Body of pancreas (tissue), 4 donors: Measurements from ENCODE around the gene LAMA4. TPM values are rescaled to one million over a fixed set of nuclear protein-coding genes. Genes with fewer than 3 reads are reported as not detected.

Source experiments
- ATAC-seq: fragments of 150-250 bp; one replicate; pipeline ENCODE4 v1.9.1; 2016
- DNase-seq, 4 donors: peaks; one replicate each; pipeline ENCODE4 v3.0.0-alpha.2; 2019
- H3K27ac ChIP-seq, 4 donors: fragments of 200-600 bp; sonication (generic); 1 replicate in 3 of 4; 2 replicates in 1 of 4; pipeline versions ENCODE4 v1.5.1 to v1.6.1; 2016 to 2019; ENCODE audit warnings: mild to moderate bottlenecking in 1 of 4, mixed read lengths in 1 of 4, moderate library complexity in 1 of 4
- H3K27me3 ChIP-seq, 2 donors: fragments of 200-600 bp; sonication (generic); one replicate each; pipeline ENCODE4 v1.6.0; 2016; ENCODE audit warnings: mild to moderate bottlenecking in 1 of 2
- H3K36me3 ChIP-seq, 2 donors: fragments of 200-600 bp; sonication (generic); replicated peaks in 1 of 2; 2 replicates each; pipeline ENCODE4 v1.5.1; 2016; ENCODE audit warnings: low read depth in 2 of 2; ENCODE audit not compliant: insufficient read depth in 1 of 2
- H3K4me1 ChIP-seq: fragments of 200-600 bp; sonication (generic); one replicate; pipeline ENCODE4 v1.6.0; 2016
- H3K4me3 ChIP-seq, 2 donors: fragments of 200-600 bp; sonication (generic); 1 replicate in 1 of 2; 2 replicates in 1 of 2; pipeline ENCODE4 v1.5.1; 2016 to 2019
- H3K9me3 ChIP-seq, 3 donors: fragments of 200-600 bp; sonication (generic); 1 replicate in 2 of 3; 2 replicates in 1 of 3; pipeline ENCODE4 v1.5.1; 2016
- POLR2A ChIP-seq, 3 donors: fragments of 450-650 bp; IDR thresholded peaks; one replicate each; pipeline ENCODE4 v1.6.1; 2016; ENCODE audit warnings: antibody characterized with exemption in 3 of 3, mild to moderate bottlenecking in 2 of 3
- WGBS, 2 donors: methylation state at CpG; one replicate each; pipeline ENCODE4 v1.1.5; 2017; 5-methylcytosine and 5-hydroxymethylcytosine counted together
- intact Hi-C: fragments of 100-400 bp; cut with DNase I; formaldehyde crosslinking; loops from one replicate; pipeline ENCODE4 v1.15.1; 2023
- total RNA-seq, 2 donors: library from RNA; depleted of rRNA; stranded (reverse); fragments of >200 nt; gene quantifications; one replicate each; pipeline ENCODE4 v1.1.0, GENCODE V29; 2016
- TF ChIP-seq, protein P1 (sequence below), 7 experiments: fragments of 450-650 bp in 4 of 7; fragments of 200-600 bp in 3 of 7; sonication (generic) in 3 of 7; IDR thresholded peaks; one replicate each; pipeline ENCODE4 v1.5.1; 2016 to 2019; ENCODE audit warnings: antibody characterized with exemption in 7 of 7

Gene LAMA4
- total RNA-seq, 2 donors from 2014 or later = 10.6 to 27.0 TPM

DNA sequence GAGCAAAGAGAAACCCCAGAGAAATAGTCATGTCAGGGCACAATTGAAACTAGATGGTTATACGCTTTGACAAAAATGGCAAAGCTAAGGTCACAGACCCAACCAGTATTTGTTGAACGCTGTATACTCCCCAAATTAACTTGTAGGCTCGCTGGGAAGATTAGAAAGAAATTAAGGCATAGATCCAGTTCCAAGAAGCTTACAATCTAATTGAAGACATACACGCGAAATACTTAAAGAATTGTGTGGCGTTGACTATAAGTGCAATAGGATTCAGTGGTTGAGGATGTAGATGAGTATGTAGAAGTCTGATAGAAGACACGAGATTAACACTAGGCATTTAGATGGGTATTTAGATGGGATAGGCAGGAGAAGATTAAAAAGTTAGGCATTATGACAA is 166.5 kb downstream of the LAMA4 start:
- peaks cover 9% of the 10 kb centered on the region for H3K4me1 ChIP-seq
- DNase-seq (no peak), ATAC-seq (no peak)
- no peaks in the 10 kb centered on the region for H3K9me3 ChIP-seq
- peak overlapping the region; percentile 52 to 87 (median 82) for H3K27ac ChIP-seq
- TF ChIP-seq POLR2A (IDR thresholded peaks at IDR 0.05) = no peak
- TF ChIP-seq, protein P1, sequence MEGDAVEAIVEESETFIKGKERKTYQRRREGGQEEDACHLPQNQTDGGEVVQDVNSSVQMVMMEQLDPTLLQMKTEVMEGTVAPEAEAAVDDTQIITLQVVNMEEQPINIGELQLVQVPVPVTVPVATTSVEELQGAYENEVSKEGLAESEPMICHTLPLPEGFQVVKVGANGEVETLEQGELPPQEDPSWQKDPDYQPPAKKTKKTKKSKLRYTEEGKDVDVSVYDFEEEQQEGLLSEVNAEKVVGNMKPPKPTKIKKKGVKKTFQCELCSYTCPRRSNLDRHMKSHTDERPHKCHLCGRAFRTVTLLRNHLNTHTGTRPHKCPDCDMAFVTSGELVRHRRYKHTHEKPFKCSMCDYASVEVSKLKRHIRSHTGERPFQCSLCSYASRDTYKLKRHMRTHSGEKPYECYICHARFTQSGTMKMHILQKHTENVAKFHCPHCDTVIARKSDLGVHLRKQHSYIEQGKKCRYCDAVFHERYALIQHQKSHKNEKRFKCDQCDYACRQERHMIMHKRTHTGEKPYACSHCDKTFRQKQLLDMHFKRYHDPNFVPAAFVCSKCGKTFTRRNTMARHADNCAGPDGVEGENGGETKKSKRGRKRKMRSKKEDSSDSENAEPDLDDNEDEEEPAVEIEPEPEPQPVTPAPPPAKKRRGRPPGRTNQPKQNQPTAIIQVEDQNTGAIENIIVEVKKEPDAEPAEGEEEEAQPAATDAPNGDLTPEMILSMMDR (IDR thresholded peaks at IDR 0.05) = no peak
- H3K27me3 ChIP-seq = no peaks in the 10 kb centered on the region
- H3K4me3 ChIP-seq = peak overlapping the region; percentile 67 to 81
- 16 to 20% methylated on average over 7 of the region's 7 CpGs for WGBS, 2 donors
- H3K36me3 ChIP-seq = peaks cover 0 to 3% of the 10 kb centered on the region in 2 donors
- intact Hi-C loops = no loop called here

DNA sequence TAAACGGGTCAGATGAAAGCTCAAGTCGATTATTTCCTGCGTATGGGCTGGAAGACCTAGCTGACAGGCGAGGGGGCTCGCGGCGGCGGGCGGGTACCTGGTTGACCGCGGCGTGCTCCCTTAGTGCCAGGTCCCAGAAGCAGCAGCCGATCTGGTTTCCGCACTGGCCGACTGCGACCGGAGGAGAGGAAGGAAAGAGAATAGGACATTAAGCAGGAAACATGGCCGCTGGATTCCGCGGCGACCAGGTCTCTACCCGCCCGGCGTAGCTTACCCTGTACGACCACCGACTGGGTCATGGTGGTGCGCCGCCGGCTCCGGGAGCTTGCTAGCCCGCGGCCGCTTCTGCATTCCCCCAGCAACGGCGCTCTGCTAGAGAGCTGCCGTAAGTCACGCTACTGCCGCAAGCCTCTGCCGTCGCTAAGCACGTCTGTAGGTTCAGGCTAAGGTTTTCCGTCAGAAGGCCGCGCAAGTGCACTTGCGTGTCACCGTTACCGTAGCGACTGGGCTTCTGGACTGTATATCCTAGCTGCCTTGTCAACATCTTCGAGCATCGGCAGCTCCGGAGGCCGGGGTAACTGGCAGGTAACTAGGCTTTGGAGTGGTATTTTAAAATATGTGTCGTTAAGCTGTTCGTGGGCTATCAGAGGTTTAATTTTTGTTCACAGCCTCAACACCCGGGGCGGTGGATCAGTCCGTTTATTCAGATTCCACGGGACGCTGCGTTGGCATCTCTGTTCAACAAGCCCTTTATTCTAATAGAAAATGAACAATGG is 167.0 kb downstream of the LAMA4 start, which contains the start of the genes FAM229B and TUBE1:
FAM229B (plus strand) TSS at position 456 of the 776 bp plus-strand sequence. CDS start 11,693 bp downstream, outside the sequence.
TUBE1 (minus strand) TSS at position 347 of the 776 bp plus-strand sequence; CDS start at position 299, 48 bp downstream.
- Histone ChIP-seq H3K27me3 (no peaks in the 10 kb centered on the region), H3K27ac (peak within 1 kb of the TSS; percentile 52 to 87 (median 82)), H3K9me3 (no peaks in the 10 kb centered on the region), H3K4me1 (peaks cover 9% of the 10 kb centered on the region), H3K4me3 (peak within 1 kb of the TSS; percentile 67 to 81), H3K36me3 (peaks cover 0 to 3% of the 10 kb centered on the region in 2 donors)
- DNase-seq = peak; percentile 90 to 97 (median 94)
- intact Hi-C loops = no loop called here
- peak; percentile 65 to 90 (median 86) for TF ChIP-seq POLR2A (IDR thresholded peaks at IDR 0.05)
- TF ChIP-seq, protein P1 (IDR thresholded peaks at IDR 0.05) = peak in 4 of 7 experiments; percentile 13 to 24 (median 13)
- peak; percentile 99 for ATAC-seq
- WGBS, 2 donors = 0% methylated on average over 34 to 60 of the region's 60 CpGs

DNA sequence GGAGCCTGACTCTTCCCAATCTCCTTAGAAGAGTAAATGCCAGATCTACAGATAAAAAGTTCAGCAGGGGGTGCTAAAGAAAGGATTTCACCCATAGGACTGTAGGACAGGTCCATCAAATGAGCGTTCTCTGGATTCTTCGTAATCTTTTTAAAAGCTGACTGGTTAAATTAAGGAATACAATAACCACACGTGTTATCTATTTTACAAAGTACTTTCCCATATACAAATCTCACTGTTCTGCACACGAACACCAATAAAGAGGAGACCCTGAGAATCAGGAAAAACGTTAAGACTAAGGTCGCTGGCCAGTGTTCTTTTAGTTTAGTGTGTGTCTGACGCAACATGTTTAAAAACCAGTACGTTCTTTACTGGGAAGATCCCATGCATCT is 167.6 kb downstream of the LAMA4 start:
- H3K4me1 ChIP-seq = peaks cover 9% of the 10 kb centered on the region
- H3K9me3 ChIP-seq = no peaks in the 10 kb centered on the region
- no peaks in the 10 kb centered on the region for H3K27me3 ChIP-seq
- TF ChIP-seq, protein P1 (IDR thresholded peaks at IDR 0.05) = no peak
- TF ChIP-seq POLR2A (IDR thresholded peaks at IDR 0.05) = no peak
- peaks cover 0 to 3% of the 10 kb centered on the region in 2 donors for H3K36me3 ChIP-seq
- H3K4me3 ChIP-seq = peak overlapping the region; percentile 67 to 81
- DNase-seq = no peak
- intact Hi-C loops = no loop called here
- ATAC-seq = peak; percentile 11
- 0 to 1% methylated on average over 8 of the region's 8 CpGs for WGBS, 2 donors
- peak overlapping the region; percentile 52 to 87 (median 82) for H3K27ac ChIP-seq

DNA sequence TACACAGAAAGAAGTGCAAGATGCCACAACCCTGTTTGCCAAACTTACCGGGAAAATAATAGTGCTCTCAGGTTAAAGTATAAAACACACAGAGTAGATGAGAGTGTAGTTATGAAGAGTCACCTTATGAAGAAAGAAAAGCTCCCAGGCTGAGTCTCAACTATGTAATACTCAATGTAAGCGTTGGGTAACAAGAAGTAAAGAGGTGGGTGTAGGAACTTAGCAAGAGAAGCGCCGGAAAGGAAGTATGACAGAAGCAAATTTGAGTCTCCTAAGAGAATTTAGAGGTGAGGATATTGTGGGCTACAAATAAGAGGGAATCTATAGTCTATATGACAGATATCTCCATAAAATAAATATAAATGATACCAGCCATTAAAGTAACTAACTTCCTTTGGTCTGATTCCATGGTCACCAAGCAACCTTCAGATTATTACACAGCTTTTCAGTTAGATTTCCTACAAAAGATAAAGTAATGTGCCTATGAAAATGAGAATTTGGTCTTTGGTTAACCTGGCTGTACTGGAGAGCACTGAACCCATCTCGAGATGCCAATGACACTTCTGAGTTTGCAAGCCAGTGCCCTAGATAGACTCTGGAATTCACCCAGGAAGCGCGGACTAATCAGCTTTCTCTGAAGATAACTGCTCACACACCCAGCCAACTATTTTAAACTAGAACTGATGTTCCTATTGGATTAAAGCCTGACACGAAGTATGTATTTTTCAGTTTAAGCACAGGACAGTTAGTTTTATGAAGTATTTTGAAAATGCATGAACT is 168.9 kb downstream of the LAMA4 start:
- no peaks in the 10 kb centered on the region for H3K9me3 ChIP-seq
- no peak overlapping the region for H3K27ac ChIP-seq
- no peak for TF ChIP-seq POLR2A (IDR thresholded peaks at IDR 0.05)
- TF ChIP-seq, protein P1 (IDR thresholded peaks at IDR 0.05) = no peak
- no peak overlapping the region for H3K4me3 ChIP-seq
- H3K27me3 ChIP-seq = no peaks in the 10 kb centered on the region
- ATAC-seq (no peak), DNase-seq (no peak)
- H3K36me3 ChIP-seq = peaks cover 0 to 3% of the 10 kb centered on the region in 2 donors
- intact Hi-C loops = no loop called here
- peaks cover 9% of the 10 kb centered on the region for H3K4me1 ChIP-seq
- 67 to 73% methylated on average over 8 of the region's 8 CpGs for WGBS, 2 donors
